T-helper 2 cell treated with Interferon-gamma antibody and Interleukin-4, amounts not matched to agents 5 μg/mL and 100 μg/mL, for 36 hours (primary cell): ENCODE data around the gene SLFN5.

Experiments
- DNase-seq: peaks from one replicate; pipeline ENCODE4 v3.0.0; 2021; ENCODE audit warnings: low spot score
- H3K27ac Mint-ChIP-seq: one replicate; pipeline ENCODE4 v1.8.0; 2021; ENCODE audit warnings: mild to moderate bottlenecking, mixed read lengths
- H3K27me3 Mint-ChIP-seq: one replicate; pipeline ENCODE4 v1.8.0; 2021; ENCODE audit warnings: low read depth, mixed read lengths
- H3K36me3 Mint-ChIP-seq: one replicate; pipeline ENCODE4 v1.8.0; 2021; ENCODE audit warnings: low read depth, mixed read lengths
- H3K4me1 Mint-ChIP-seq: one replicate; pipeline ENCODE4 v1.8.0; 2021; ENCODE audit warnings: low read depth, mixed read lengths
- H3K4me3 Mint-ChIP-seq: one replicate; pipeline ENCODE4 v1.8.0; 2022; ENCODE audit warnings: mild to moderate bottlenecking, moderate library complexity, mixed read lengths
- H3K9me3 Mint-ChIP-seq: one replicate; pipeline ENCODE4 v1.8.0; 2021; ENCODE audit warnings: mixed read lengths

The SLFN5 gene

GRCh38 chr17:35314415-35315216 lies 71.7 kb downstream of the SLFN5 start:
- DNase-seq, result no peak
- H3K27ac Mint-ChIP-seq, result peak overlapping the region; percentile 98
- H3K4me3 Mint-ChIP-seq, result peak overlapping the region; percentile 99
- peaks cover 4% of the 10 kb centered on the region for H3K9me3 Mint-ChIP-seq
- peaks cover 16% of the 10 kb centered on the region for H3K36me3 Mint-ChIP-seq
- no peaks in the 10 kb centered on the region for H3K27me3 Mint-ChIP-seq
- peaks cover 69% of the 10 kb centered on the region for H3K4me1 Mint-ChIP-seq

- peak overlapping the region; percentile 64 for H3K27ac Mint-ChIP-seq
- peaks cover 23% of the 10 kb centered on the region for H3K36me3 Mint-ChIP-seq
- H3K27me3 Mint-ChIP-seq, result no peaks in the 10 kb centered on the region
- H3K9me3 Mint-ChIP-seq, result no peaks in the 10 kb centered on the region
- H3K4me3 Mint-ChIP-seq, result peak overlapping the region; percentile 99
- no peak for DNase-seq
- H3K4me1 Mint-ChIP-seq, result peaks cover 69% of the 10 kb centered on the region
These were observed 72.4 kb downstream of the SLFN5 start for GRCh38 chr17:35315283-35315682.

- Mint-ChIP-seq H3K36me3 (peaks cover 23% of the 10 kb centered on the region), H3K27me3 (no peaks in the 10 kb centered on the region), H3K9me3 (no peaks in the 10 kb centered on the region), H3K4me1 (peaks cover 69% of the 10 kb centered on the region), H3K4me3 (no peak overlapping the region), H3K27ac (no peak overlapping the region)
- no peak for DNase-seq
These were observed 73.1 kb downstream of the SLFN5 start for GRCh38 chr17:35315971-35316370.

GRCh38 chr17:35322749-35323148 lies 79.9 kb downstream of the SLFN5 start:
- H3K9me3 Mint-ChIP-seq, result peaks cover 31% of the 10 kb centered on the region
- H3K27me3 Mint-ChIP-seq, result peaks cover 3% of the 10 kb centered on the region
- H3K36me3 Mint-ChIP-seq, result peaks cover 75% of the 10 kb centered on the region
- H3K4me3 Mint-ChIP-seq, result no peak overlapping the region
- H3K27ac Mint-ChIP-seq, result no peak overlapping the region
- DNase-seq, result no peak
- H3K4me1 Mint-ChIP-seq, result peaks cover 13% of the 10 kb centered on the region
